Body of pancreas (tissue), 4 donors: ENCODE data around the gene JMY.

Experiments used
- CTCF ChIP-seq, 7 experiments: fragments of 450-650 bp in 4 of 7; fragments of 200-600 bp in 3 of 7; sonication (generic) in 3 of 7; IDR thresholded peaks; one replicate each; pipeline ENCODE4 v1.5.1; 2016 to 2019; ENCODE audit warnings: antibody characterized with exemption in 7 of 7
- POLR2A ChIP-seq, 3 donors: fragments of 450-650 bp; IDR thresholded peaks; one replicate each; pipeline ENCODE4 v1.6.1; 2016; ENCODE audit warnings: antibody characterized with exemption in 3 of 3, mild to moderate bottlenecking in 2 of 3

- TF ChIP-seq CTCF (IDR thresholded peaks at IDR 0.05): no peak
- TF ChIP-seq POLR2A (IDR thresholded peaks at IDR 0.05): no peak
Measured at GRCh38 chr5:79305706-79306105, 69.8 kb downstream of the JMY start.
